ENCODE measurements around the gene C18orf32. TPM values are rescaled to one million over a fixed set of nuclear protein-coding genes. Genes with fewer than 3 reads are reported as not detected.
A peak's percentile ranks its signal among the peaks of the same experiment; 100 is the strongest.
"Not testable (repeated sequence)": the region's sequence is repeated elsewhere in the genome, so short reads cannot be mapped to it uniquely, and the experiment has no call there.

Gene C18orf32
- total RNA-seq, 1 experiment from 2014 or later, result 38.0 TPM

DNA sequence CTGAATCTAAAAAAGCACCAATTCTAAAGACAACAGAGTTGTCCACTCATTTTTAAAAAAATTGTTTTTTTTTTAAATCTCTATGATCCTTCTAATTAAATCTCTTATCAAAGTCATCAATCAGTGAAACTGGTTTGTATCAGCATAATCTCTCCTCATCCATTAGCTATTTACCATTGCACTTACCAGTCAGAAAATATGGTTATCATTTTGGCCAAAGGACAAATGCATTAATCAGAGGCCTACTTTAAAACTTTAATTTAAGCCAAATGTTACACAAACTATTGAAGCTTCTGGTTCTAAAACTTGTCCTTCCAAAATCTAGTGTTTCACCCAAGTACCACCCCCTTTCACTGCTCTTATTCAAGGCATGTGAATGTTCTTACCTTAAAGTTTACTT, 3.8 kb downstream of the C18orf32 start:
- Histone ChIP-seq H3K4me3 (no peak overlapping the region), H3K27me3 (no peaks in the 10 kb centered on the region), H3K36me3 (peaks cover 16% of the 10 kb centered on the region), H3K9me3 (no peaks in the 10 kb centered on the region)
- no peak for DNase-seq

DNA sequence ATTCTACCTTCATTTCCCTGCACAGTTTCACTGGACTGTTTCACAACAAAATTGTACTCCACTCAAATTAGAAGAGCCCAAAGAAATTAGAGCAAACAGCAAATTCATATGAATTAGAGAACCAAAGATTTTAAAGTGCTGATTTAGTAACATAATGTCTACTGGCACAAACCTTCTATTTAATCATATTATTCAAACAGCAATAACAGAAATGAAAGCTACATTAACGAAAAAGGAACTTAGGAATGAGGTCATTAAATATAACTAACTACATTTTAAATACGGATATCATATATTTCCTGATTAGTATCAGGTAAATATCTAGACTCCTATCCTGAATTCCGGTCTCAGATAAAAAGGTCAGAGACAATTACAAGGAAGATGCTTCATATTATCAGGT, 5.1 kb downstream of the C18orf32 start:
- no peak overlapping the region for H3K4me3 ChIP-seq
- H3K9me3 ChIP-seq, result no peaks in the 10 kb centered on the region
- peaks cover 12% of the 10 kb centered on the region for H3K36me3 ChIP-seq
- H3K27me3 ChIP-seq, result no peaks in the 10 kb centered on the region
- no peak for DNase-seq

DNA sequence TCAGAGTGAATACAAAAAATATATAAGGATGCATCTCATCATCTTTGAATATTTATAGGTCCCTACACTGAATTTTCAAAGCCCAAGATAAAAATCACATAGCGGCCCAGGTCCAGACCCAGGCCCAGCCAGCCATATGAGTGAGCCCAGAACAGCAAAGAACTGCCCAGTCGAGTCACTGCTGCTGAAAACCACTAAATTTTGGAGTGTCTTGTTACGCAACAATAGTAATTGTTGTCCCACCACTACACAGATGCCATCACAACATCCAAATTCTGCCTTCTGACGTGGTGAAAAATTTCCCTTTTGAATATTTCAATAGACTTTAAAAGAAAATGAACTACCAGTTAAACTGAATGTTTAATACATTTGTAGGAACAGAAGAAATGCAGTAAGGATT, 5.7 kb downstream of the C18orf32 start:
- DNase-seq, result no peak
- no peak overlapping the region for H3K4me3 ChIP-seq
- peaks cover 12% of the 10 kb centered on the region for H3K36me3 ChIP-seq
- H3K9me3 ChIP-seq, result no peaks in the 10 kb centered on the region
- no peaks in the 10 kb centered on the region for H3K27me3 ChIP-seq

DNA sequence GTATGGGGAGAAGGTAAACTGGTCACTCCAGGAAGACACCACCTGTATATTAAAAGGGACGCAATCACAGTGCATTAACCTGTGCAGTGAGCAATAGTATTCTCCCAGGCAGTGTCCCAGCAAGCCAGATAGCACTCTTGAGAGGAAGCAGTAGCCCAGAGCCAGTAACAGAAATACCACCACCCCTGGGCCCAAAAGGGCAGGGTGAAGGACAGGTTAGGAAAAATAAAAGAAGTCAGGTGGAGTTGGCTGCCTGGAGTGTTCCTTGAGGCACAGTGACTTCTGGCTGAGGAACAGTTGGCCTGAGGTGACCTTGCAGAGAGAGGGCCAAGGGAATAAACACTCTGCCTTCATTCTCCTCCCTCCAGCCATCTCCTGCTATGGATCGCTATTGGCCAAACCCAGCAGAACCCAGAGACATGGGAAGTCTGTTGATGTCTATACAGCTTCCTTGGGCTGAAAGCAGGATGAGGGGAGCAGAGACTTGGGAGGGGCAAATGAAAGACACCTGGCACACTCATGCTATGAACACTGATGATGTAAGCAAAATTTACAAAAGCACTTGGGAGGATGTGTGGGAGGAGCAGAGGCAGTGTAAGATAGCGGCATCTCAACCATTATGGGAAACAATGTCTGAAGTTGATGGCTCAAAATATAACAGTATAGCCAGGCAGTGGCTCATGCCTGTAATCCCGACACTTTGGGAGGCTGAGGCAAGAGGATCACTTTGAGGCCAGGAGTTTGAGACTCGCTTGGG, 7.5 kb downstream of the C18orf32 start:
- Histone ChIP-seq H3K27me3 (no peaks in the 10 kb centered on the region), H3K4me3 (no peak overlapping the region), H3K9me3 (no peaks in the 10 kb centered on the region), H3K36me3 (peaks cover 12% of the 10 kb centered on the region)
- DNase-seq, result no peak

- DNase-seq, result no peak
- Histone ChIP-seq H3K9me3 (no peaks in the 10 kb centered on the region), H3K36me3 (peaks cover 6% of the 10 kb centered on the region), H3K27me3 (no peaks in the 10 kb centered on the region), H3K4me3 (no peak overlapping the region)
These were observed 10.2 kb downstream of the C18orf32 start for GRCh38 chr18:49476664-49477411.

GRCh38 chr18:49474935-49475334, 12.1 kb downstream of the C18orf32 start:
- not testable (repeated sequence) for H3K36me3 ChIP-seq, DNase-seq, H3K9me3 ChIP-seq

GRCh38 chr18:49473721-49474120, 13.3 kb downstream of the C18orf32 start:
- Histone ChIP-seq H3K36me3 (peaks cover 4% of the 10 kb centered on the region; the same call in 1 of the 2 replicates), H3K9me3 (peaks cover 3% of the 10 kb centered on the region; the same call in 1 of the 2 replicates), H3K27me3 (no peaks in the 10 kb centered on the region), H3K4me3 (no peak overlapping the region)
- no peak for DNase-seq

More at GRCh38 chr18:49474935-49475334, 12.1 kb downstream of the C18orf32 start:
- not testable (repeated sequence) for H3K27me3 ChIP-seq, H3K4me3 ChIP-seq

GRCh38 chr18:49472459-49472858, 14.6 kb downstream of the C18orf32 start:
- Histone ChIP-seq H3K36me3 (peaks cover 3% of the 10 kb centered on the region; the same call in 1 of the 2 replicates), H3K27me3 (no peaks in the 10 kb centered on the region), H3K4me3 (no peak overlapping the region), H3K9me3 (peaks cover 3% of the 10 kb centered on the region; the same call in 1 of the 2 replicates)
- DNase-seq, result no peak

DNA sequence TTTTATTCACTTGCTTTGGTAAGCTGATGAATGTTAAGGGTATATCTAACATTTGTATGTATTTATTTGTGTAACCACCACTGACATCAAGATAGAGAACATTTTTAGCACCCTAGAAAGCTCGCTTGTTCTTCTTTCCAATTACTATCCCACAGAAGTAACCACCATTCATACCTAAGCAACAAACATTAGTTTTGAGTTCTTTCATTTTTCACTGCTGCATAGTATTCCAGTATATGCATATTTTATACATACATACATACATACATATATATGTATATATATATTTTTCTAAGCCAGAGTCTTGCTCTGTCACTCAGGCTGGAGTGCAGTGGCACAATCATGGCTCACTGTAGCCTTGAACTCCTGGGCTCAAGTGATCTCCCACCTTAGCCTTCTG, 15.5 kb downstream of the C18orf32 start:
- Histone ChIP-seq H3K36me3 (no peaks in the 10 kb centered on the region), H3K9me3 (peaks cover 3% of the 10 kb centered on the region; the same call in 1 of the 2 replicates)

GRCh38 chr18:49467599-49467998, 19.4 kb downstream of the C18orf32 start:
- Histone ChIP-seq H3K27me3 (no peaks in the 10 kb centered on the region), H3K36me3 (no peaks in the 10 kb centered on the region), H3K4me3 (no peak overlapping the region), H3K9me3 (peaks cover 3% of the 10 kb centered on the region; the same call in 1 of the 2 replicates)
- no peak for DNase-seq

More for the DNA sequence above, 15.5 kb downstream of the C18orf32 start:
- H3K27me3 ChIP-seq, result no peaks in the 10 kb centered on the region
- no peak for DNase-seq
- H3K4me3 ChIP-seq, result no peak overlapping the region

DNA sequence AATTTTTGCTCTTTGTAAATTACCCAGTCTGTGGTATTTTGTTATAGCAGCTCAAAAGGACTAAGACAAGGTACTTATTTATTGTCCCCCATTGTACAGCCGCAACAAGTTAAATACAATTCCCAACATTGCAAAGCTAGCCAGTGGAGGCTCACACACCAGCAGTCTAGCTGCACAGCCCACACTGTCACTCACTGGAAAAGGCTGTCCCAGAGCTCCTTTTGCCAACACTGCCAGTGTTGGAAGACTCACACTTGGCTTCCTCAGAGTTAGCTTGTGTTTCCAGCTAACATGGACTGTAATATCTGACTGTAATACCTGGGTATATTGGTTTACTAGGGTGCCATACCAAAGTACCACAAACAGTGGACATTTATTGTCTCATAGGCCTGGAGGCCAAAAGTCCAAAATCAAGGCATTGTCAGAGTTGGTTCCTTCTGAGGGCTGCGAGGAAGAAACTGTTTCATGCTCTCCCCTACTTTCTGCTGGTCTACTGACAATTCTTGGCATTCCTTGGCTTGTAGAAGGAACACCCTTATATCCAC, 19.9 kb downstream of the C18orf32 start:
- no peak overlapping the region for H3K4me3 ChIP-seq

DNA sequence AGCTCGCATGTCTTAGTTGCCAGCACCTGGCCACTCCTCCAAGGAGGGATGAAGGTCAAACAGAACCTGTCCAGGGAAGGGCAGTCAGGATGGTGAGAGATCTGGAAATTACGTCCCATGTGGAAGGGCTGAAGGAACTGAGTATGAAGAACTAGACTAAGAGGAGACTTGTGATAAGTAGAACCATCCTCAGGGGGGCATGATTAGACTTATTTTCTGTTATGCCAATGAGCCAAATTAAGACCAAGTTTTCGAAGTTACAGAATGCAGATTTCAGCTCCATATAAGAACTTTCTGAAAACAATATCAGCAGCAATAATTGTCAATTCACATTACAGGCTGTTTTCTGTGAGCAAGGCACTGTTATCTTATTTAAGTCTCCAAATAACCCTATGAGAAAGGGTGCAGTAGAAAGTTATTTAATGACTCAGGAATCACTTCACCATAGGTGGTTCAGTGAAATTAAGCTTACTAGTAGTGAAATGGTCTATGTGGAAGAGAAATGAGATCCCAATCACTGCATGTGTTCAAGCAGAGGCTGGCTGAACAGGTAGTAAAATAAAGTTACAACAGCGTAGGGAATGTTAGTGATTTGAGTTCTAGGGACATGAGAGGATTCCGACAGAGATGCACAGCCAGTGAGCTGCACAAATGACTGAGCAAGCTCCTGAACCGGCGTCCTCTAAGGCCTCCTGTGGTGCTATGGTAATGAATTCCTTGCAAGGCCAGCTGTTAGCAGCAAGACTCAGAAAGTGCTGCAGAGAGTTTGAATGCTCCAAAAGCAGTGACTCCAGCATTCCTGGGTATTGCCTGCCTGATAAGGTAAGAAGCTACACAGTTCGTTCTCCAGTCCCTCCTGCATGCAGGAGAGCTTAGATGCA, 22.1 kb downstream of the C18orf32 start:
- no peak for DNase-seq
- no peaks in the 10 kb centered on the region for H3K9me3 ChIP-seq
- H3K27me3 ChIP-seq, result no peaks in the 10 kb centered on the region
- H3K36me3 ChIP-seq, result no peaks in the 10 kb centered on the region
- no peak overlapping the region for H3K4me3 ChIP-seq

More for the DNA sequence above, 19.9 kb downstream of the C18orf32 start:
- Histone ChIP-seq H3K27me3 (no peaks in the 10 kb centered on the region), H3K9me3 (peaks cover 3% of the 10 kb centered on the region; the same call in 1 of the 2 replicates), H3K36me3 (no peaks in the 10 kb centered on the region)
- DNase-seq, result no peak

GRCh38 chr18:49461602-49461977, 25.4 kb downstream of the C18orf32 start:
- no peak for DNase-seq
- Histone ChIP-seq H3K9me3 (no peaks in the 10 kb centered on the region), H3K36me3 (no peaks in the 10 kb centered on the region), H3K4me3 (no peak overlapping the region), H3K27me3 (no peaks in the 10 kb centered on the region)

- Histone ChIP-seq H3K4me3 (peak overlapping the region; percentile 73), H3K36me3 (no peaks in the 10 kb centered on the region), H3K27me3 (no peaks in the 10 kb centered on the region), H3K9me3 (no peaks in the 10 kb centered on the region)
- no peak for DNase-seq
These were observed 25.9 kb downstream of the C18orf32 start for GRCh38 chr18:49460976-49461601.

GRCh38 chr18:49459404-49460171, 27.4 kb downstream of the C18orf32 start:
- DNase-seq, result peak; percentile 41
- no peaks in the 10 kb centered on the region for H3K36me3 ChIP-seq
- H3K9me3 ChIP-seq, result no peaks in the 10 kb centered on the region
- H3K4me3 ChIP-seq, result peak overlapping the region; percentile 73
- no peaks in the 10 kb centered on the region for H3K27me3 ChIP-seq

Data from MG63 (cell line).